Trophoblast cell (in vitro differentiated cells and primary cell): ENCODE results near the gene RNF152.

ENCODE experiments used
- DNase-seq, 2 donors: peaks; one replicate each; pipeline ENCODE4 v3.0.0-alpha.2; 2016
- H2AFZ ChIP-seq: 2 replicates; pipeline ENCODE4 v1.6.1; 2013; ENCODE audit warnings: low read length, moderate library complexity, mild to moderate bottlenecking; ENCODE audit not compliant: insufficient read depth, poor library complexity
- H2AK5ac ChIP-seq: 2 replicates; pipeline ENCODE4 v1.6.1; 2013; ENCODE audit warnings: mild to moderate bottlenecking, low read length
- H2BK120ac ChIP-seq: 2 replicates; pipeline ENCODE4 v1.6.1; 2013; ENCODE audit warnings: low read length, mild to moderate bottlenecking, moderate library complexity; ENCODE audit not compliant: insufficient read depth, poor library complexity
- H2BK12ac ChIP-seq: 2 replicates; pipeline ENCODE4 v1.6.1; 2013; ENCODE audit warnings: mild to moderate bottlenecking, low read length, moderate library complexity
- H2BK5ac ChIP-seq: 2 replicates; pipeline ENCODE4 v1.6.1; 2013; ENCODE audit warnings: low read length, low read depth, moderate library complexity, mild to moderate bottlenecking; ENCODE audit not compliant: poor library complexity
- H3K14ac ChIP-seq: 2 replicates; pipeline ENCODE4 v1.6.1; 2013; ENCODE audit warnings: mild to moderate bottlenecking, low read length
- H3K18ac ChIP-seq: 2 replicates; pipeline ENCODE4 v1.6.1; 2013; ENCODE audit warnings: mild to moderate bottlenecking, low read length
- H3K23ac ChIP-seq: 2 replicates; pipeline ENCODE4 v1.6.1; 2013; ENCODE audit warnings: low read length
- H3K27ac ChIP-seq: 2 replicates; pipeline ENCODE4 v1.5.1; 2013; ENCODE audit warnings: low read depth, mild to moderate bottlenecking, inconsistent platforms, low read length, moderate library complexity
- H3K27me3 ChIP-seq: 2 replicates; pipeline ENCODE4 v1.6.1; 2013; ENCODE audit warnings: inconsistent platforms, mild to moderate bottlenecking, low read length, moderate library complexity; ENCODE audit not compliant: insufficient read depth
- H3K36me3 ChIP-seq, 2 experiments: 1 replicate in 1 of 2; 2 replicates in 1 of 2; pipeline ENCODE4 v1.6.1; 2013; ENCODE audit warnings: low read length in 2 of 2, mild to moderate bottlenecking in 2 of 2, moderate library complexity in 1 of 2; ENCODE audit not compliant: insufficient read depth in 2 of 2, control insufficient read depth in 1 of 2
- H3K4ac ChIP-seq: 2 replicates; pipeline ENCODE4 v1.6.1; 2013; ENCODE audit warnings: low read depth, mild to moderate bottlenecking, low read length, moderate library complexity
- H3K4me1 ChIP-seq, 2 experiments: 1 replicate in 1 of 2; 2 replicates in 1 of 2; pipeline ENCODE4 v1.6.1; 2013; ENCODE audit warnings: low read length in 2 of 2, mild to moderate bottlenecking in 2 of 2, moderate library complexity in 1 of 2; ENCODE audit not compliant: insufficient read depth in 2 of 2, control insufficient read depth in 1 of 2
- H3K4me2 ChIP-seq: 2 replicates; pipeline ENCODE4 v1.6.1; 2013; ENCODE audit warnings: inconsistent platforms, mild to moderate bottlenecking, low read length, moderate library complexity
- H3K4me3 ChIP-seq: 2 replicates; pipeline ENCODE4 v1.5.1; 2013; ENCODE audit warnings: mild to moderate bottlenecking, low read depth, low read length, inconsistent platforms
- H3K79me1 ChIP-seq: one replicate; pipeline ENCODE4 v1.6.1; 2013; ENCODE audit warnings: low read length
- H3K79me2 ChIP-seq: 2 replicates; pipeline ENCODE4 v1.6.1; 2013; ENCODE audit warnings: low read length, mild to moderate bottlenecking; ENCODE audit not compliant: control insufficient read depth, insufficient read depth, poor library complexity
- H3K9ac ChIP-seq: 2 replicates; pipeline ENCODE4 v1.6.1; 2013; ENCODE audit warnings: mild to moderate bottlenecking, low read length
- H3K9me3 ChIP-seq: 2 replicates; pipeline ENCODE4 v1.6.1; 2013; ENCODE audit warnings: low read depth, mild to moderate bottlenecking, control low read depth, inconsistent platforms, low read length; ENCODE audit not compliant: insufficient read depth
- H4K12ac ChIP-seq: 2 replicates; pipeline ENCODE4 v1.6.1; 2013; ENCODE audit warnings: low read depth, mild to moderate bottlenecking, low read length, moderate library complexity
- H4K8ac ChIP-seq: 2 replicates; pipeline ENCODE4 v1.6.1; 2013; ENCODE audit warnings: low read depth, mild to moderate bottlenecking, low read length, moderate library complexity
- H4K91ac ChIP-seq: one replicate; pipeline ENCODE4 v1.6.1; 2013; ENCODE audit warnings: low read depth, mild to moderate bottlenecking, low read length, moderate library complexity
- WGBS: extraction: QIAGEN DNeasy Blood & Tissue Kit; methylation state at CpG from one replicate; pipeline ENCODE4 v1.1.7; 2013; ENCODE audit warnings: missing lambda C conversion rate; ENCODE audit not compliant: insufficient read length, insufficient coverage; ENCODE audit errors: extremely low coverage; 5-methylcytosine and 5-hydroxymethylcytosine counted together

The RNF152 gene

DNA sequence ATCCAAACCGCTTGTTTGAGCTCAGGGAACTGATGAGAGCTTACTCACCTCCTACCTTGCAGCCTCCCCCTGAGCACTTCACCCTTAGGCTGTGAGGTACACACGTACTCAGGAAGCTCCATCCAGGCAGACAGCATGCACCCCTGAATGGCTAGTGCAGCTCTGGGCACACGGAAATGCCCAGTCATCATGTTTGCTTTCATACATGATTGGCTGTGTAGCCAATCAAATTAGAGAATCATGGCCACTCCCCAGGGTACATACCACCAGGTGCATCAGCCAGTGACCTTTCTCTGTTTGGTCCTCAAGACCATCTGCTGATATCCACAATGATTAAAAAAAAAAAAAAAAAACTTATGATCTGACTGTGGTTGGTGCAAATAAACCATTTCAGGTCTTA lies 42.1 kb downstream of the RNF152 start:
- Histone ChIP-seq H3K79me2 (no peaks in the 10 kb centered on the region), H3K18ac (no peak overlapping the region), H3K9me3 (peaks cover 2% of the 10 kb centered on the region), H2BK12ac (no peak overlapping the region), H4K91ac (no peak overlapping the region), H2AK5ac (no peak overlapping the region), H3K23ac (no peak overlapping the region), H2BK5ac (no peak overlapping the region), H3K27me3 (no peaks in the 10 kb centered on the region), H3K4me1 (no peaks in the 10 kb centered on the region), H3K36me3 (no peaks in the 10 kb centered on the region), H2BK120ac (no peak overlapping the region), H4K12ac (no peak overlapping the region), H4K8ac (no peak overlapping the region), H2AFZ (no peak overlapping the region), H3K14ac (no peak overlapping the region), H3K4me3 (peak overlapping the region; percentile 38), H3K9ac (no peak overlapping the region), H3K79me1 (no peaks in the 10 kb centered on the region), H3K4ac (no peak overlapping the region), H3K27ac (no peak overlapping the region), H3K4me2 (no peak overlapping the region)
- DNase-seq = no peak
- no CpG with 5 or more reads among the region's 3 CpGs for WGBS

DNA sequence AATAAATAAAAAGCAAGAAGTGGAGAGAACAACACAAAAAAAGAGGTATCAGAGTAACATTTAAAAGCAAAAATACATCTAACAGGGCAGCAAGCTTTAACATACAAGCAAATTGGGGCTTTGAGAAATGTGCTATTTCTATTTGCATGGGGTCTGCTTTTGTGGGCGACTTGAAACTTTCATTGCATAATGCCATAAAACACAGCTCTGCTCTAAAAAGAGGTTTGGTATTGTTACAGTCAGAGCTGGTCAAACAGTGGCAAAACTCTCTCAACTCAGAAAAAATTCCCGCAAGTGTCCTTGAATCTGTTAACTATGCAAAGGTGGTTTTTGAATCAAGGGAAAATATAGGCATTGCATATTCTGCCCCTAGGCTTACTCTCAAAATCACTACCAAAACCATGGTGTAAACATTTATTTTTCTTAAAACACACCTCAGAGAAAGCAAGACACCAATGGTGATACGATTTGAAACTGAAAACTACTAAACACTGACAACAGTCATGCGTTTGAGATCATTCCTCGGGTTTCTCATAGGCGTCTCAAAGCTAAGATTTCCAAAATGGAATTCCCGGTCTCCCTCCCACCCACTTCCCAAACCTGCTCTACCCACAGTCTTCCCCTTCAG lies 45.5 kb downstream of the RNF152 start:
- Histone ChIP-seq H3K14ac (no peak overlapping the region), H3K36me3 (no peaks in the 10 kb centered on the region), H3K4me2 (no peak overlapping the region), H3K79me2 (no peaks in the 10 kb centered on the region), H3K18ac (no peak overlapping the region), H2AFZ (no peak overlapping the region), H3K4me3 (no peak overlapping the region), H3K23ac (no peak overlapping the region), H4K12ac (no peak overlapping the region), H3K9me3 (peaks cover 2% of the 10 kb centered on the region), H3K4ac (no peak overlapping the region), H3K79me1 (no peaks in the 10 kb centered on the region), H2BK12ac (no peak overlapping the region), H4K8ac (no peak overlapping the region), H4K91ac (no peak overlapping the region), H3K27ac (no peak overlapping the region), H2BK120ac (no peak overlapping the region), H3K9ac (no peak overlapping the region), H2AK5ac (no peak overlapping the region), H3K27me3 (no peaks in the 10 kb centered on the region), H3K4me1 (no peaks in the 10 kb centered on the region), H2BK5ac (no peak overlapping the region)
- no peak for DNase-seq
- no CpG with 5 or more reads among the region's 7 CpGs for WGBS

DNA sequence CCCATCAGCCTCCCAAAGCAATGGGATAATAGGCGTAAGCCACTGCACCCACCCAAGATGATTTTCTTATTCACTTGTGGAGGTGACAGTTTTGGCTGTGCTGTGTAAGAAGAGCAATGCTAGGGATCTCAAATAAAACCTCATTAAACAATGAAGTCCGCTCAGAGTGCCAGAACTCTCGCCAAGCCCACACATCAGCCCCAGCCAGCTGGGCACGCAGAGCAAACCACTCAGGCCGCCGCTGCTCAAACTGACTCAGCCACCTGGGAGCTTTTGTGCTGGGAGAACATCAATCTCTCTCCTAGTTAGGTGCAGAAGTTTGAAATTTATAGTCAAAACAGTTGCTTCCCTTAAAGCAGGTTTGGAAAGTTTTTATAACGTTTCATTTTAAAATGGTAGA lies 47.6 kb downstream of the RNF152 start:
- no CpG with 5 or more reads among the region's 7 CpGs for WGBS
- DNase-seq = no peak

DNA sequence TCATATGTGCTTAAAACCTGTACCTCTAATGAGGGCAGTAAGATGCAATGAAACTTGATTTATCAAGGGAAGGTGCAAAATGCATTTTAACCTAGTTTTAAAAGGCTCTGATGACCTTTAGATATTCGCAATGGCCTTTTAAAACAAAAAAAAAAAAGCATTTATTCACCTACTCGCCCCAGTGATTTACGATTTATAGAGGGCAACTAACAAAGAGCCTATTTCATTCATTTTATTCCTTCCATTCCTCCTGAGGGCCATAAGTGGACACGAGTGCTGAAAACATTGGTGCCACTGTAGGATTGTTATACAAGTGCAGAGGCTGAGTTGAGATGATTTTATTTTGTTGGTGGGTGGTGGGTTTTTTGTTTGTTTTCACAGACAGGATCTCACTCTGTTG lies 48.1 kb downstream of the RNF152 start:
- Histone ChIP-seq H3K14ac (no peak overlapping the region), H3K79me1 (no peaks in the 10 kb centered on the region), H3K4me2 (no peak overlapping the region), H4K12ac (no peak overlapping the region), H3K4me1 (no peaks in the 10 kb centered on the region), H3K4ac (no peak overlapping the region), H3K9me3 (no peaks in the 10 kb centered on the region), H3K4me3 (no peak overlapping the region), H4K91ac (no peak overlapping the region), H2AK5ac (no peak overlapping the region), H3K9ac (no peak overlapping the region), H3K23ac (no peak overlapping the region), H2AFZ (no peak overlapping the region), H3K27me3 (no peaks in the 10 kb centered on the region), H2BK12ac (no peak overlapping the region), H2BK120ac (no peak overlapping the region), H3K18ac (no peak overlapping the region), H3K36me3 (no peaks in the 10 kb centered on the region), H4K8ac (no peak overlapping the region), H2BK5ac (no peak overlapping the region), H3K27ac (no peak overlapping the region), H3K79me2 (no peaks in the 10 kb centered on the region)
- no peak for DNase-seq
- WGBS = no CpG with 5 or more reads among the region's 4 CpGs

More for the DNA sequence above, 47.6 kb downstream of the RNF152 start:
- no peak overlapping the region for H3K18ac ChIP-seq
- no peak overlapping the region for H4K12ac ChIP-seq
- H2BK120ac ChIP-seq = no peak overlapping the region
- no peaks in the 10 kb centered on the region for H3K79me2 ChIP-seq
- no peaks in the 10 kb centered on the region for H3K27me3 ChIP-seq
- no peak overlapping the region for H2BK12ac ChIP-seq
- no peaks in the 10 kb centered on the region for H3K9me3 ChIP-seq
- no peak overlapping the region for H3K14ac ChIP-seq
- H2BK5ac ChIP-seq = no peak overlapping the region
- no peak overlapping the region for H4K91ac ChIP-seq
- H3K4me2 ChIP-seq = no peak overlapping the region
- H3K4me1 ChIP-seq = no peaks in the 10 kb centered on the region
- no peak overlapping the region for H3K27ac ChIP-seq
- no peak overlapping the region for H4K8ac ChIP-seq
- H2AK5ac ChIP-seq = no peak overlapping the region
- H3K79me1 ChIP-seq = no peaks in the 10 kb centered on the region
- no peak overlapping the region for H3K4ac ChIP-seq
- H3K23ac ChIP-seq = no peak overlapping the region
- no peak overlapping the region for H3K4me3 ChIP-seq
- H3K9ac ChIP-seq = no peak overlapping the region
- H2AFZ ChIP-seq = no peak overlapping the region
- no peaks in the 10 kb centered on the region for H3K36me3 ChIP-seq
